GM12891 (cell line): Measurements from ENCODE around the gene VAPB.

Experiments
- DNase-seq: peaks from one replicate; pipeline ENCODE4 v3.0.0; 2011; ENCODE audit warnings: low spot score; ENCODE audit not compliant: insufficient read length
- FAIRE-seq: peaks from 2 replicates; lab custom pipeline; 2011; peaks lifted over from hg19 to GRCh38; lab: Jason Lieb, UNC
- PAX5 ChIP-seq: IDR thresholded peaks from 2 replicates; pipeline ENCODE4 v1.6.1; 2011; ENCODE audit warnings: low read length, moderate library complexity, mild to moderate bottlenecking; ENCODE audit not compliant: insufficient read depth, severe bottlenecking
- POLR2A ChIP-seq: IDR thresholded peaks from 2 replicates; pipeline ENCODE4 v1.6.1; 2011; ENCODE audit warnings: low read depth, low read length, control low read depth
- POLR2AphosphoS5 ChIP-seq: IDR thresholded peaks from 2 replicates; pipeline ENCODE4 v1.6.1; 2011; ENCODE audit warnings: low read depth, low read length, control low read depth
- POU2F2 ChIP-seq: IDR thresholded peaks from 2 replicates; pipeline ENCODE4 v1.6.1; 2011; ENCODE audit warnings: low read depth, mild to moderate bottlenecking, control low read depth, low read length, moderate library complexity
- SPI1 ChIP-seq: IDR thresholded peaks from 2 replicates; pipeline ENCODE4 v1.6.1; 2011; ENCODE audit warnings: low read depth, low read length, control low read depth
- TAF1 ChIP-seq: IDR thresholded peaks from 2 replicates; pipeline ENCODE4 v1.6.1; 2011; ENCODE audit warnings: low read depth, low read length, control low read depth

The VAPB gene

GRCh38 chr20:58473453-58474425 lies 84.7 kb downstream of the VAPB start:
- DNase-seq = no peak
- no peak for FAIRE-seq
- TF ChIP-seq SPI1 (no peak), POU2F2 (no peak), PAX5 (no peak), POLR2A (no peak), POLR2AphosphoS5 (no peak), TAF1 (no peak)

DNA sequence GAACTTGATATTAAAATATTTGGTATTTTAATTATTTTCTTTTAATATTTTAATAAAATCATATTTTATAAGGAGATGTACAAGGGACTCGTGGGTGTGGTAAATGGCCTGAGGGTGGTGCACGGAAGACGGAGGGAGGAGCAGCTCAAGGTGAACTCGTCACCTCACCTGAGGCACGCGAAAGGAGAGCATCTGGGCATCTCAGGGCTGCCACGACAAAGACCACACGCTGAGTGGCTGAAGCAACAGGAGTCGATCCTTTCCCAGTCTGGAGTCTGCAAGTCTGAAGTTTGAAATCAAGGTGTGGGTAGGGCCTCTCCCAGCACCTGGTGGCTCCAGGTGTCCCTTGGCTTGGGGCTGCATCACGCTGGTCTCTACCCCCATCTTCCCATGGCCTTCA lies 86.4 kb downstream of the VAPB start:
- no peak for DNase-seq
- FAIRE-seq = no peak
- TF ChIP-seq POLR2AphosphoS5 = no peak

GRCh38 chr20:58478141-58478805 lies 89.2 kb downstream of the VAPB start:
- TF ChIP-seq POLR2A (no peak), POU2F2 (no peak), TAF1 (no peak), POLR2AphosphoS5 (no peak), SPI1 (no peak), PAX5 (no peak)
- DNase-seq (no peak), FAIRE-seq (no peak)

DNA sequence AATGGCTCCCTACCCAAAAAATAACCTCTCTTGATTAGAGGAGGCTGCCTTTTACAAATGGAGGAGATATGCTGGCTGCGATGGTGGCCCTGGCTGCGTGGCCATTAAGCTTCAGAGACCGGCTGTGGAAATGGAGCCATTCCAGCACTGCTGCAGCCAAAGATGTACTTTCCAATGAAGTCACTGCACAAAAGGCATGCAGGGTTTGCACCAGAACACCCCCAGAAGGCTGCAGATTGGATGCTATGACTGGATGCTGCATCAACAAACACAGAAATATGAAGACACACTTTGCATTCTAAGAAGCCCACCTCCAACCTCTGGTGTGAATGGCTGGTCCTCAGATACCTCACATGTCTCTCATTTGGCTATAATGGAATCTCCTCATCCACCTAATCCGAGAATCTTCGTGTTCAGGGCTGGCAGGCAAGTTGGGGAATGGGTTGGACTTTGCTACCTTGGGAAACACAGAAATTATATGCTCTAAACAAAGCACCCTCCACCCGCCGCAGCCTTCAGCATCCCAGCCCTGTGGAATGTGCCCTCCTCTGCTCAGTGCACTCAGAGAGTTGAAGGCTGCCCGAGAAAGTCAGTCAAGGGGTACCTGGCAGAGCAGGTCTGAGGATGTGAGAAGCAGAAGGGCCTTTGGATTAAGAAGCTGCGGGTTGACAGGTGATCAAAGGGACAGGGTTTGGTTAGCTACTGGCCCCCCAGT lies 90.9 kb downstream of the VAPB start:
- TF ChIP-seq POLR2A (no peak), POLR2AphosphoS5 (no peak), PAX5 (no peak), POU2F2 (no peak), TAF1 (no peak), SPI1 (no peak)
- FAIRE-seq = no peak
- DNase-seq = no peak

- FAIRE-seq = no peak
- TF ChIP-seq SPI1 (no peak), TAF1 (no peak), POLR2AphosphoS5 (no peak), PAX5 (no peak), POU2F2 (no peak), POLR2A (no peak)
- DNase-seq = no peak
These were observed 91.7 kb downstream of the VAPB start for GRCh38 chr20:58480551-58481336.

DNA sequence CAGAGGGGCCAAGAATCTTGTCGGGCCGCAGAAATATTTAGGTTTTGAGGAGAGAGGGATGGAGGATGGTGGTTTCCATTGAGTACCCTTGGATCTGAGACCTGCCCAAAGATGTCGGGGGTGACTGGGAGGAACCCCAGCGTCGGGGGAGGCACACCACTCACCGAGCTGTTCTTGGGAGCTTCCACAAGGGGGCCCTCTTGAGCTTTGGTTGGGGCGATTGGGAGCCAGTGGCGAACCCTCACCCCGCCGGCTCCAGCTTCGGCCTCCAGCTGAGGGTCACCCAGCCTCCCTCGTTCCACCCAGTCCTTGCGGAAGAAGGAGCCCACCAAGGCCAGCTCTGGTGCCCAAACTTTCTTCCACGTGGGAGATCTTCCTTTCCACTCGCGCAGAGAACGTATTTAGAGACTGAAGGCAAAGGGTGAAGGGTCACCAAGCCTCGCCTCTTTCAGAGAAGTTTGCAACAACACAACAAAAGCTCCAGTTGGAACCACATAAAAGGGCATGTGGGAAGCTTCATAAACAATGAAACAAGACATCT lies 92.5 kb downstream of the VAPB start:
- DNase-seq = peak; percentile 67
- TF ChIP-seq SPI1 (no peak), POU2F2 (no peak), TAF1 (no peak), POLR2A (no peak), PAX5 (no peak), POLR2AphosphoS5 (no peak)
- no peak for FAIRE-seq

DNA sequence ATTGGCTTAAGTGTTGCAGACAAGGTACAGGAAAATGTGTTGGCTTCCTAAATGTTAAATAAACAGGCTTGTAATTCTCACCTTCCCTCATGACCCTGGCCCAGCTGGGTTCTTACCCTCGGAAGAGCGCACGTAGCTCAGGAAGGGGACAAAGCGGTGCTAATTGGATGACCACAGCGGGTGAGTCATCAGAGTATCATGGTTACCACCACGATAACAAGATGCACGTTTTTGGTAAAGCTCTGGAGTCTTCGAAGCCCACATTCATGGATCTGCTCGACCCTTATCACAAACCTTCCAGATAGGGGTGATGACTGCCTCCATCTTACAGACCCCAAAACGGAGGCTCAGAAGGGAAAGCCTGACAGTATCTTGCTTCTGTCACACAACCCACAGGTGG lies 93.4 kb downstream of the VAPB start:
- DNase-seq = no peak
- TF ChIP-seq TAF1 (no peak), SPI1 (no peak), POLR2A (no peak), POLR2AphosphoS5 (no peak), PAX5 (no peak), POU2F2 (no peak)
- no peak for FAIRE-seq

GRCh38 chr20:58483051-58483450 lies 94.0 kb downstream of the VAPB start:
- FAIRE-seq (no peak), DNase-seq (no peak)
- TF ChIP-seq POLR2AphosphoS5 (no peak), TAF1 (no peak), SPI1 (no peak), PAX5 (no peak), POU2F2 (no peak)
